PC-3 (cell line): ENCODE data around the gene CLEC1B. TPM values are rescaled to one million over a fixed set of nuclear protein-coding genes. Genes with fewer than 3 reads are reported as not detected.
A peak's percentile ranks its signal among the peaks of the same experiment; 100 is the strongest.

ENCODE experiments used
- ATAC-seq: fragments of 200-7000 bp; cut with Tn5 transposase; 2 replicates; pipeline ENCODE4 v1.9.1; 2020; ENCODE audit warnings: mild to moderate bottlenecking, moderate library complexity
- BruUV-seq: library from RNA; stranded (reverse); fragments of 400-500 nt; replicated peaks from 2 replicates; lab custom pipeline; 2021; lab: Mats Ljungman, UMichigan
- CTCF ChIA-PET: fragments of 300-600 bp; sonication (Branson Sonifier 250); formaldehyde crosslinking; loops from one replicate; lab custom pipeline; 2022; ENCODE audit warnings: antibody characterized with exemption; lab: Charles Lee
- POLR2A ChIA-PET: fragments of 300-600 bp; sonication (Branson Sonifier 250); formaldehyde crosslinking; loops from one replicate; lab custom pipeline; 2022; ENCODE audit warnings: antibody characterized with exemption; ENCODE audit not compliant: unreplicated experiment; lab: Charles Lee
- DNase-seq: peaks from one replicate; pipeline ENCODE4 v3.0.0-alpha.2; 2015
- H2AFZ ChIP-seq: fragments of 300-600 bp; sonication (generic); 2 replicates; pipeline ENCODE4 v1.6.0; 2016; ENCODE audit warnings: antibody characterized with exemption, low read length
- H3F3A ChIP-seq: fragments of 300-600 bp; sonication (generic); one replicate; pipeline ENCODE4 v1.6.0; 2017; ENCODE audit warnings: antibody characterized with exemption, low read length, control low read depth, mild to moderate bottlenecking; ENCODE audit not compliant: unreplicated experiment
- H3K27ac ChIP-seq: fragments of 300-600 bp; sonication (generic); 2 replicates; pipeline ENCODE4 v1.5.1; 2016; ENCODE audit warnings: mild to moderate bottlenecking, low read length
- H3K27me3 ChIP-seq: fragments of 300-600 bp; sonication (generic); 2 replicates; pipeline ENCODE4 v1.6.1; 2016; ENCODE audit warnings: low read length, mixed read lengths
- H3K36me3 ChIP-seq: fragments of 300-600 bp; sonication (generic); 2 replicates; pipeline ENCODE4 v1.6.1; 2016; ENCODE audit warnings: low read depth, mixed run types, low read length, mixed read lengths
- H3K4me1 ChIP-seq: fragments of 300-600 bp; sonication (generic); 2 replicates; pipeline ENCODE4 v1.5.1; 2016; ENCODE audit warnings: low read length; ENCODE audit not compliant: insufficient read depth
- H3K4me2 ChIP-seq: fragments of 300-600 bp; sonication (generic); 2 replicates; pipeline ENCODE4 v1.6.0; 2016; ENCODE audit warnings: low read length
- H3K4me3 ChIP-seq: fragments of 300-600 bp; sonication (generic); 2 replicates; pipeline ENCODE4 v1.5.1; 2016; ENCODE audit warnings: mild to moderate bottlenecking, low read length, mixed read lengths
- H3K79me2 ChIP-seq: fragments of 300-600 bp; sonication (generic); 2 replicates; pipeline ENCODE4 v1.6.1; 2017; ENCODE audit warnings: low read length, mixed read lengths
- H3K9ac ChIP-seq: fragments of 300-600 bp; sonication (generic); 2 replicates; pipeline ENCODE4 v1.6.0; 2016; ENCODE audit warnings: mild to moderate bottlenecking, low read length
- H3K9me2 ChIP-seq: fragments of 300-600 bp; sonication (generic); replicated peaks from 2 replicates; pipeline ENCODE4 v1.6.1; 2016; ENCODE audit warnings: mixed run types, low read length, mixed read lengths
- H3K9me3 ChIP-seq: fragments of 300-600 bp; sonication (generic); 2 replicates; pipeline ENCODE4 v1.6.1; 2016; ENCODE audit warnings: low read length, mixed read lengths
- H4K20me1 ChIP-seq: fragments of 300-600 bp; sonication (generic); 2 replicates; pipeline ENCODE4 v1.6.1; 2016; ENCODE audit warnings: low read length, mixed read lengths
- EZH2 ChIP-seq: fragments of 300-600 bp; sonication (generic); IDR thresholded peaks from one replicate; pipeline ENCODE4 v1.6.1; 2017; ENCODE audit warnings: antibody characterized with exemption, mild to moderate bottlenecking, low read length; ENCODE audit not compliant: unreplicated experiment
- EZH2phosphoT487 ChIP-seq: fragments of 300-600 bp; sonication (generic); IDR thresholded peaks from 2 replicates; pipeline ENCODE4 v1.6.1; 2018; ENCODE audit warnings: mild to moderate bottlenecking, antibody characterized with exemption, low read length, borderline replicate concordance
- intact Hi-C: fragments of 100-400 bp; cut with micrococcal nuclease; formaldehyde crosslinking; loops from 2 replicates; pipeline ENCODE4 v1.9.0; 2023
- total RNA-seq: library from RNA; depleted of rRNA; stranded (reverse); fragments of >200 nt; gene quantifications from 2 replicates; pipeline ENCODE4 v1.2.3, GENCODE V29; 2014
- TF ChIP-seq, protein P1 (sequence below): fragments of 300-600 bp; sonication (generic); conservative IDR thresholded peaks from 2 replicates; pipeline ENCODE4 v1.5.1; 2017; ENCODE audit warnings: antibody characterized with exemption, low read depth, mild to moderate bottlenecking, low read length

Gene CLEC1B
- total RNA-seq, 1 experiment from 2014 or later, result not detected

- ChIA-PET POLR2A (no interaction called here), CTCF (interaction anchor here (0.9 kb wide), 1 partner anchor 35 kb away, joined by 3 read pairs; no protein-coding TSS in a partner anchor)
- H3F3A ChIP-seq, result no peaks in the 10 kb centered on the region
- no peaks in the 10 kb centered on the region for H3K9me3 ChIP-seq
- DNase-seq (peak; percentile 42), ATAC-seq (no peak)
- H3K4me2 ChIP-seq, result no peak overlapping the region
- intact Hi-C loops, result loop anchor here (1.0 to 5.0 kb wide), 2 partner anchors 106 to 158 kb away; no protein-coding TSS in a partner anchor
- no peaks in the 10 kb centered on the region for H3K9me2 ChIP-seq
- H3K27me3 ChIP-seq, result no peaks in the 10 kb centered on the region
- no peak for TF ChIP-seq EZH2
- TF ChIP-seq EZH2phosphoT487, result no peak
- TF ChIP-seq, protein P1, sequence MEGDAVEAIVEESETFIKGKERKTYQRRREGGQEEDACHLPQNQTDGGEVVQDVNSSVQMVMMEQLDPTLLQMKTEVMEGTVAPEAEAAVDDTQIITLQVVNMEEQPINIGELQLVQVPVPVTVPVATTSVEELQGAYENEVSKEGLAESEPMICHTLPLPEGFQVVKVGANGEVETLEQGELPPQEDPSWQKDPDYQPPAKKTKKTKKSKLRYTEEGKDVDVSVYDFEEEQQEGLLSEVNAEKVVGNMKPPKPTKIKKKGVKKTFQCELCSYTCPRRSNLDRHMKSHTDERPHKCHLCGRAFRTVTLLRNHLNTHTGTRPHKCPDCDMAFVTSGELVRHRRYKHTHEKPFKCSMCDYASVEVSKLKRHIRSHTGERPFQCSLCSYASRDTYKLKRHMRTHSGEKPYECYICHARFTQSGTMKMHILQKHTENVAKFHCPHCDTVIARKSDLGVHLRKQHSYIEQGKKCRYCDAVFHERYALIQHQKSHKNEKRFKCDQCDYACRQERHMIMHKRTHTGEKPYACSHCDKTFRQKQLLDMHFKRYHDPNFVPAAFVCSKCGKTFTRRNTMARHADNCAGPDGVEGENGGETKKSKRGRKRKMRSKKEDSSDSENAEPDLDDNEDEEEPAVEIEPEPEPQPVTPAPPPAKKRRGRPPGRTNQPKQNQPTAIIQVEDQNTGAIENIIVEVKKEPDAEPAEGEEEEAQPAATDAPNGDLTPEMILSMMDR, result peak; percentile 65
- BruUV-seq, result no TSS peak
- no peak overlapping the region for H3K4me3 ChIP-seq
- no peaks in the 10 kb centered on the region for H3K79me2 ChIP-seq
- H3K4me1 ChIP-seq, result peaks cover 16% of the 10 kb centered on the region
- no peaks in the 10 kb centered on the region for H3K36me3 ChIP-seq
- no peaks in the 10 kb centered on the region for H4K20me1 ChIP-seq
- no peak overlapping the region for H3K9ac ChIP-seq
- no peak overlapping the region for H3K27ac ChIP-seq
- no peak overlapping the region for H2AFZ ChIP-seq
Observed at GRCh38 chr12:10033783-10034545, 35.0 kb upstream of the CLEC1B start.

DNA sequence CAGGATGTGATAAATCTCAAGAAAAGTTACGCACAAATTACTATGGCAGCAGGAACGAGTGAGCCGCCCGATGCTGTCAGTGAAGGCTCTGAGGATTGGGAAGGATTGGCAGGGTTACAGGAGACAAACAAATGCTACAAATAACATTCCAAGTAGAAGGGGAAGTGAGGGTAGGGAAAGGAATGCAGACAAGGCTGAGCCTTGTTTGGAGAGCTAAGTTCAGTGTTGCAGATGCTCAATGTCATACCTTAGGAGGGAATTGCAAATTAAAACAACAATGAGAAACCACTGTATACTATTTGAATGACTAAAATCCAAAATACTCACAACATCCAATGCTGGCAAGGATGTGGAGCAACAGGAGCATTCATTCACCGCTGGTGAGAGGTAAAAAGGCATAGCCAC is 32.9 kb upstream of the CLEC1B start:
- POLR2A ChIA-PET, result interaction anchor here (0.6 kb wide), 1 partner anchor 14 kb away, joined by 4 read pairs; no protein-coding TSS in a partner anchor
- Histone ChIP-seq H3F3A (no peaks in the 10 kb centered on the region), H3K9me3 (no peaks in the 10 kb centered on the region), H3K79me2 (no peaks in the 10 kb centered on the region), H3K27me3 (no peaks in the 10 kb centered on the region), H3K9me2 (no peaks in the 10 kb centered on the region), H3K36me3 (no peaks in the 10 kb centered on the region), H3K4me1 (peaks cover 24% of the 10 kb centered on the region), H3K27ac (peak overlapping the region; percentile 85), H4K20me1 (no peaks in the 10 kb centered on the region), H3K4me3 (no peak overlapping the region; the same call in 1 of the 2 replicates), H3K4me2 (peak overlapping the region; percentile 66), H2AFZ (peak overlapping the region; percentile 59), H3K9ac (peak overlapping the region; percentile 33; the same call in 1 of the 2 replicates)
- CTCF ChIA-PET, result interaction anchor here (0.6 to 1.0 kb wide), 2 partner anchors 22 to 214 kb away, joined by 3 to 4 read pairs; no protein-coding TSS in a partner anchor
- TF ChIP-seq, protein P1, result no peak
- TF ChIP-seq EZH2 (no peak), EZH2phosphoT487 (no peak)
- ATAC-seq, result peak; percentile 87
- BruUV-seq, result no TSS peak
- peak; percentile 86 for DNase-seq
- intact Hi-C loops, result loop anchor here (2.0 to 5.0 kb wide), 2 partner anchors 15 to 161 kb away; no protein-coding TSS in a partner anchor
